ENCODE results near the gene EXO1.
"Not testable (repeated sequence)": the region's sequence is repeated elsewhere in the genome, so short reads cannot be mapped to it uniquely, and the experiment has no call there.

The EXO1 gene

DNA sequence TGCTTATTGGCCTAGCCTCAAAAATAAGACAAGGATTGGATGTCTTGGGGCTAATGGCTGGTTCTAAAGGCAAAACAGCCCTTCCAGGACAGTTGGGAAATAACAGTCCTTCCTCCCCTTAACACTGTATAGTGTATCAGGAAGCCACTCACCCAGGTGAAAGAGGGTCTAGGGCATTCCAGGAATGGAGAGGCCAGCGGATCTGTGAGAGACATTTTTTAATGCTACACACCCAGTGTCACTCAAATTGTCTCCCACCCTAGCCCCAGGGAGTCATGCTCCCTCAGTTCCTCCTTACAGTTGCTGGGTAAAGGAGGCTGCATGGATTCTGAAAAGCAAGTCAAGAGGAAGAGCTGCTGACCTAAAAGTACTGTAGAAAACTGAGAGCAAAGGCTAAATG lies 24.1 kb upstream of the EXO1 start:
- Mint-ChIP-seq H3K27ac (no peak overlapping the region), H3K4me1 (ENCODE audit: low read depth) (no peaks in the 10 kb centered on the region), H3K9me3 (no peaks in the 10 kb centered on the region)

DNA sequence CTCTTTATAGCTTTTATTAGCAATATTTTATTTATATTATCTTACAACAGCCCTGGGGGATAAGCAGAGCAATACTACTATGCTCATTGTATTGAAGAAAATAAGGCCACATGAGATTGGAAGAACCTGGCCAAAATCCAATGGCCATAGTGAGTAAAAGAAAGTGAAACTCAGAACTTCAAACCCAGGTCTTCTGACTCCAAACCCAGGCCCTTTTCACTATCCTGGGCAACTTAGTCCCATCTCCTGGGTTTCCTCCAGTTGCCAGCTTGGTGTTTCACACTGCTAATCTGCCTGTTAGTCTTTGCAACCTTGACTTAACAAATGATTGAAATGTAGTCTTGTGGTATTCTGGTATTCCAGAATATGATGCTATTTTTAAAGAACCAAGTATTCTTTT lies 22.4 kb upstream of the EXO1 start:
- H3K36me3 Mint-ChIP-seq (ENCODE audit: low read depth) = no peaks in the 10 kb centered on the region

More for the DNA sequence above, 24.1 kb upstream of the EXO1 start:
- Mint-ChIP-seq H3K4me3 (no peak overlapping the region), H3K27me3 (ENCODE audit: low read depth) (no peaks in the 10 kb centered on the region), H3K36me3 (ENCODE audit: low read depth) (no peaks in the 10 kb centered on the region)

DNA sequence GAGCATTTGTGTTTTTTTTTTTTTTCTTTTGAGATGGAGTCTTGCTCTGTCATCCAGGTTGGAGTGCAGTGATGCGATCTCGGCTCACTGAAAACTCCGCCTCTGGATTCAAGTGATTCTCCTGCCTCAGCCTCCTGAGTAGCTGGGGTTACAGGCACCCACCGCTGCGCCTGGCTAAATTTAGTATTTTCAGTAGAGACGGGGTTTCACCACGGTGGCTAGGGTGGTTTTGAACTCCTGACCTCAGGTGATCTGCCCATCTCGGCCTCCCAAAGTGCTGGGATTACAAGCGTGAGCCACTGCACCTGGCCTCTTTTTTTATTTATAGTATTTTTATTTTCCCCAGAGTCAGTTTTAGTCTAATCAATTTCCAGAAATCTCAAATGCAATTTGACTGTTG lies 21.4 kb upstream of the EXO1 start:
- not testable (repeated sequence) for H3K4me1 Mint-ChIP-seq (ENCODE audit: low read depth); H3K9me3 Mint-ChIP-seq; H3K27ac Mint-ChIP-seq; H3K36me3 Mint-ChIP-seq (ENCODE audit: low read depth); H3K27me3 Mint-ChIP-seq (ENCODE audit: low read depth); H3K4me3 Mint-ChIP-seq

More for the DNA sequence above, 22.4 kb upstream of the EXO1 start:
- no peaks in the 10 kb centered on the region for H3K27me3 Mint-ChIP-seq (ENCODE audit: low read depth)
- no peaks in the 10 kb centered on the region for H3K4me1 Mint-ChIP-seq (ENCODE audit: low read depth)
- no peak overlapping the region for H3K27ac Mint-ChIP-seq
- H3K4me3 Mint-ChIP-seq = no peak overlapping the region
- H3K9me3 Mint-ChIP-seq = no peaks in the 10 kb centered on the region

DNA sequence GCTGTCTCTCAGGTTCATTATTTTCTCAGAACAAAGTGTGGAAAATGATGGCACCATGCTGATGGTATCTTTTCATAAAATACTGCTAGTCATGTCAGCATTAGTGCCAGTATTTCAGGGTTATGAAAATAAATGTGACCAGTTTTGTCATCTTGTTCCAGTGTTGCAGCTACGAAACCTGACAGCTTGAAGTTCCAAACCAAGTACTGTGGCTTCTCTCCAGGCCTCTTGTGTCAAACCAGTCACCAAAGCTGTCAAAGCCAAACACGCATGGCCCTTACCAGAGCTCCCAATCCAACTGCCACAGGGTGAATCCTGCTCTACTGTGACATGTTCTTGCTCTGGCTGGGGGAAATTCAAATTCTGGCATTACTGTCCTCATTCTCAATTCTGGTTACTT lies 20.7 kb upstream of the EXO1 start:
- H3K4me3 Mint-ChIP-seq = no peak overlapping the region
- no peaks in the 10 kb centered on the region for H3K9me3 Mint-ChIP-seq
- H3K4me1 Mint-ChIP-seq (ENCODE audit: low read depth) = no peaks in the 10 kb centered on the region
- H3K36me3 Mint-ChIP-seq (ENCODE audit: low read depth) = no peaks in the 10 kb centered on the region
- H3K27me3 Mint-ChIP-seq (ENCODE audit: low read depth) = peaks cover 5% of the 10 kb centered on the region
- H3K27ac Mint-ChIP-seq = no peak overlapping the region

DNA sequence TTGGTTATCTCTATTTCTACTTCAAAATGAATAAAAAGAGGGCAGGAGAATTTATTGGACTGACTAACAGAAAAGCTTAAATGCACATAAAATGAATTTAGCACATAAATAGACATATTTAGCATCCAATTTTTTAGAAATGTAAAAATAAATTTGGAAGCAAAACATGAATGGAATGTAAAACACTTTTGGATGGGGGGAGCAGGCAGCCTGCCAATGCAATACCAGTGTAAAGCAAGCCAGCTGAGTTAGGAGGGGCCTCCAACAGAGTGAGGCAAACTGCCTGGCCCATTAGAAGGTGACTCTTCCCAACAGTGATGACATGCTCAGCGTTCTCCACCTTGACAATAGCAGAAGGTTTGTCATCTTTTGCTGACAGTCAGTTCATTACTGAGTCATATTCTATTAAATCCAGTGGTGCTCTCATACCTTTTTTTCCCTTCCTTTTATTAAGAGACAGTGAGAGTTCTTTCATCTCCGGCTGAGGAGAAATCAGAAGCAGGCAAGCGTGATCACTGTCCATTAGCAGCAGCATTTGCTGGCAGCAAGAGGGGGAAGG lies 19.5 kb upstream of the EXO1 start:
- H3K36me3 Mint-ChIP-seq (ENCODE audit: low read depth) = no peaks in the 10 kb centered on the region
- H3K4me3 Mint-ChIP-seq = no peak overlapping the region
- H3K27me3 Mint-ChIP-seq (ENCODE audit: low read depth) = peaks cover 10% of the 10 kb centered on the region
- no peak overlapping the region for H3K27ac Mint-ChIP-seq
- H3K9me3 Mint-ChIP-seq = no peaks in the 10 kb centered on the region
- no peaks in the 10 kb centered on the region for H3K4me1 Mint-ChIP-seq (ENCODE audit: low read depth)

DNA sequence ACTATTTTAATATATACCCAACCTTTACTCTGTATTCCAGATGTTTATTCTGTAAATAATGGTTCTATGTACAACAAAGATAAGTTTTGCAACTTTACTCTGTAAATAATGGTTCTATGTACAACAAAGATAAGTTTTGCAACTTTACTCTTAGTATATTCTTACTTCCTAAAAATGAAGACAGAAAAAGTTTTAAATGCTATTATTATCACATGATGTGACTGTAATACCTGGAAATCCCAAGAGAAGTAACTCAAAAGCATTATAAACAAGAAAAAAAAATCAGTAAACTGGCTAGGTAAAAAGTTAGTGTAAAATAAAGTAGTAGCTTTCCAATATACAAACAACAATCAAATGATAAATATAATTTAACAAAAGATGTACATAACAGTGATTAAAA lies 18.5 kb upstream of the EXO1 start:
- Mint-ChIP-seq H3K4me3 (no peak overlapping the region), H3K9me3 (no peaks in the 10 kb centered on the region), H3K27me3 (ENCODE audit: low read depth) (peaks cover 10% of the 10 kb centered on the region), H3K27ac (no peak overlapping the region), H3K4me1 (ENCODE audit: low read depth) (no peaks in the 10 kb centered on the region), H3K36me3 (ENCODE audit: low read depth) (no peaks in the 10 kb centered on the region)

DNA sequence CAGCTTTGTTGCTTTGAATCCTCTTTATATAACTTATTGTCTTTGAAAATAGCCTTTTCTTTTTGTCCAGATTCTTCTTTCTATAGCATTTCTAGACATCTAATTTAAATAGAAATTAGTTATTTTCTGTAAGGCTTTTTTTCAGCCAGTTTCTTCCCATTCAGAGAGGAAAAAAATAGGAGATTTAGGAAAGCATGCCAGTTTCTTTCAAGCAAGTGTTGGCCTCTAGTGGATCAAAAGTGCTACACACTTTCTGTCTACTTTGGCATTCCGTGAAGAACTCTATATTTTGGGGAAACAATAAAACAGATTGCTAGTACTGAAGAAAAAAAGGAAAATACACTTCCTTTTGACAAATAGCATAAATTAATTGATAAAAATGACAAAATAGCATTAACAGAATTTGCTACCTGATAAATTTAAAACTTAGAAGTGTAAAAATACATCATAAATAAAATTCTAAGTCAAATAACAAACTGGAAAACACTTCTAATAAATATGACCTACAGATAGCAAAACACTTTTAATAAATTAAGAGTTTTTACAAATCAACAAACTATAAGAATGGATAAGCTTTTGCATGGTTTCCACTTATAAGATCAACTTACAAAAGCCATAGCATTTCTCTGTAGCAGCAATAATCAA lies 13.1 kb upstream of the EXO1 start:
- Mint-ChIP-seq H3K36me3 (ENCODE audit: low read depth) (no peaks in the 10 kb centered on the region), H3K4me3 (no peak overlapping the region), H3K27me3 (ENCODE audit: low read depth) (peaks cover 18% of the 10 kb centered on the region), H3K4me1 (ENCODE audit: low read depth) (peaks cover 7% of the 10 kb centered on the region), H3K27ac (no peak overlapping the region), H3K9me3 (no peaks in the 10 kb centered on the region)

DNA sequence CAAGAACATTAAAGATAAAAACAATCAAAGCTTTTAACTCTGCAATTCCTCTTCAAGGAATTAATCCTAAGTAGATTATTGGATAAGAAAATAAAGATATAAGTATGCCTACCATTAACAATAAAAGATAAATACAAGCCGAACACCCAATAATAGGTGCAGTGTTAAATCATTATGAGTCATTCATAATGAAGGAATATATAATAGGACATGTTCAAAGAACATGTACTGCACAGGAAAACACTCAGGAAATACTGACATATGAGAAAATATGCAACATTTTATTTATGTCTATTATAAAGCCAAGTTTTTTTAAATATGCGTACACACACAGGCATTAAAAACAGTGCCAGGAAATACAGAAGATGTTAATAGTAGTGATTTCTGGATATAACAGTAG lies 11.1 kb upstream of the EXO1 start:
- H3K27ac Mint-ChIP-seq = no peak overlapping the region
- H3K27me3 Mint-ChIP-seq (ENCODE audit: low read depth) = peaks cover 15% of the 10 kb centered on the region
- H3K4me1 Mint-ChIP-seq (ENCODE audit: low read depth) = peaks cover 11% of the 10 kb centered on the region
- H3K4me3 Mint-ChIP-seq = no peak overlapping the region
- H3K9me3 Mint-ChIP-seq = no peaks in the 10 kb centered on the region
- no peaks in the 10 kb centered on the region for H3K36me3 Mint-ChIP-seq (ENCODE audit: low read depth)

DNA sequence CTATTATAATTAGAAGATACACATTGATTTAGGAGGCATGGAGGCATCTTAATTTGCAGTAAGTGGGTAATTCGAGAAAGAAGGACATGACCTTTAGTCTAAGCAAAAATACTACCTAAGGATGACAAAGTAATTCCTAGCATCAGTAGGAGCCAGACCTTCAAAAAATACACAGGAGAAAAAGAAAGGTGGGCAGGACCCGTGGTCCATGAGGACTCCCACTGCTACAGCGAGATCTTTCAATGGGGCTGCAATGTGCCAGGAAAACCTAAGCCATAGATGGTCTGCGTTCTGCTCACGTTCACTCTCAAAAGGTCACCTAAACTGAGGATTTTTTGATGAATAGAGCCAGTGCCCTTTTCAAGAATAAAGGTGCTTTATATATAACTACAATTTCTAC lies 10.6 kb upstream of the EXO1 start:
- peaks cover 16% of the 10 kb centered on the region for H3K27me3 Mint-ChIP-seq (ENCODE audit: low read depth)
- no peaks in the 10 kb centered on the region for H3K9me3 Mint-ChIP-seq
- no peaks in the 10 kb centered on the region for H3K36me3 Mint-ChIP-seq (ENCODE audit: low read depth)
- peaks cover 11% of the 10 kb centered on the region for H3K4me1 Mint-ChIP-seq (ENCODE audit: low read depth)
- no peak overlapping the region for H3K27ac Mint-ChIP-seq
- no peak overlapping the region for H3K4me3 Mint-ChIP-seq

DNA sequence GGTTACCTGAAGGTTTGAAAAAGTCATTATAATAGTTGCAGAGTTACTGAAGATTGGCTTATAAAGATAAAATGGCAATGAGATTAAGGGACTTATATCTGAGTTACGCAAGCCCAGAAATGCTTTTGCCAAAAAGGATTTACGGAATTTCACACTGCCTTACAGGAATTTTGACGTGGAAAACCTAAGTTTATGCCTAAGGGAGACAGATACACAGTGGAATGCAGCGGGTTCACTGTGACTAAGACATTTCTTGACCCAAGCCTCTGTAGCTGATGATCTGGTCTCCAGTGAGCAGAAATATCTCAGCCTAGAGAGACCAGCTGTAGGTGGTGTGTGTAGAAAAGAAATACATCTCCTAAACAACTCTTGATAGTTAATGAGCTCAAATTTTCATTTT lies 10.1 kb upstream of the EXO1 start:
- Mint-ChIP-seq H3K36me3 (ENCODE audit: low read depth) (no peaks in the 10 kb centered on the region), H3K27ac (no peak overlapping the region), H3K4me3 (no peak overlapping the region), H3K4me1 (ENCODE audit: low read depth) (peaks cover 11% of the 10 kb centered on the region), H3K9me3 (no peaks in the 10 kb centered on the region), H3K27me3 (ENCODE audit: low read depth) (peaks cover 13% of the 10 kb centered on the region)

DNA sequence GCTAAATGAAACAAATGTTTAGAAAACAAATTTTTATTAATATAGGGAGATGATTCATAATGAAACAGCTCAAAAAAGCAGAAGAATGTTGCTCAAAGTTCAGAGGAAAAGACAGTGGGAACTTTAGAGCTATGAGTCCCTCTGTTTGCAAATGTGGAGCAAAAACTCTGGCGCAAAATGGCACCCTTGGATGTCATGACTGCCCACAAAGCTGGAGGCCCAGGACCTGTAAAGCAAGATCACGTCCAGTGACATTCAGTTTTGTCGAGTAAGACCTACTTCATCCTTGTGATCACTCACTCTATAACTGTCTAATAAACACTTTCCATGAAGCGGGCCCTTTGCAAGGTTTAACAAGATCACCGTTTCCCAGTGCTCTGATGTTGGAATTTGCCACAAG lies 9.1 kb upstream of the EXO1 start:
- no peaks in the 10 kb centered on the region for H3K9me3 Mint-ChIP-seq
- peaks cover 11% of the 10 kb centered on the region for H3K4me1 Mint-ChIP-seq (ENCODE audit: low read depth)
- H3K36me3 Mint-ChIP-seq (ENCODE audit: low read depth) = no peaks in the 10 kb centered on the region
- no peak overlapping the region for H3K27ac Mint-ChIP-seq
- H3K27me3 Mint-ChIP-seq (ENCODE audit: low read depth) = peaks cover 16% of the 10 kb centered on the region
- H3K4me3 Mint-ChIP-seq = no peak overlapping the region

DNA sequence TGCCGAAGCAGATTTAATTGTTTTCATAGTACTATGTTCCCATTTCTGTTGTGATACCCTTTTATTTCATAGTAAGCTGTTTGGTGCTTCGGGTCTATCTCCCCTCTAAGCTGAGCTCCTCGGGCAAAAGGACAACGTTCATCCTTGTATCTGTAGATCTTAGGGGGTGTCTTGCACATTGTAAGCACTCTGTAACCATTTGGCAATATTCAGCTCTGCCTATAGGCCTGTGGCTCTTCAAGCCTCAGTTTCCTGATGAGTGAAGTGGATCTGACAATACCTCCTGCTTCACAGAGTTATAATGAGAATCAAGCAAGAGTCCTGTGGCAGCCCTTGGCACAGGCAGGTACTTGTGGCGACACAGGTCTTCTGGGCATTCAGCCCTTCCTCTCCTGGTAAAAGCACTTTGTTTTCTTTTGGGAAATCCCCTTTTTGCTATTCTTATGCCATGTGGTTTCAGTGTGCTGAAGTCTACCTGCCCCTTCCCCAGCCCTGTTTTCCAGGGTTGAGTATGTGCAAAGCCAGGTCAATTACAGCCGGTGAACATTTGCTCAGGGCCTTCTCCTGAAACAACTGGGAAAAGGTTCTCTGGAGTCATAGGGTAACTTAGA lies 8.5 kb upstream of the EXO1 start:
- H3K27ac Mint-ChIP-seq = peak overlapping the region; percentile 19
- H3K4me3 Mint-ChIP-seq = no peak overlapping the region
- H3K27me3 Mint-ChIP-seq (ENCODE audit: low read depth) = peaks cover 17% of the 10 kb centered on the region

DNA sequence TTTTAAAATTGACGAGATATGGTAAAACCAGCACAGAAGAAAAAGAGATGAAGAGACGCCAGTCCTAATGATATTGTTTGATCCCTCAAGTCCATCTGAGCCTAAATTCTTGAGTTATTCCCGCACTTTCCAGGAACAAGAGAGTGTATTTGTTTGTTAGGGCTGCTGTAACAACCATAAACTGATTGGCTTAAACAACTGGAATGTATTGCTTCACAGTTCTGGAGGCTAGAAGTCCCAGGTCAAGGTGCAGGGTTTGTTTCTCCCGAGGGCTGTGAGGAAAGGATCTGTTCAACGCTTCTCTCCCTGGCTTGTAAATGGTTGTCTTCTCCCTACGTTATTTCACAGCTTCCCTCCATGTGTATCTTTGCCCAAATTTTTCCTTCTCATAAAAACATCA lies 7.8 kb upstream of the EXO1 start:
- Mint-ChIP-seq H3K27ac (no peak overlapping the region), H3K27me3 (ENCODE audit: low read depth) (peaks cover 17% of the 10 kb centered on the region), H3K9me3 (no peaks in the 10 kb centered on the region), H3K4me1 (ENCODE audit: low read depth) (peaks cover 11% of the 10 kb centered on the region), H3K36me3 (ENCODE audit: low read depth) (no peaks in the 10 kb centered on the region), H3K4me3 (no peak overlapping the region)

More for the DNA sequence above, 8.5 kb upstream of the EXO1 start:
- Mint-ChIP-seq H3K36me3 (ENCODE audit: low read depth) (no peaks in the 10 kb centered on the region), H3K9me3 (no peaks in the 10 kb centered on the region), H3K4me1 (ENCODE audit: low read depth) (peaks cover 11% of the 10 kb centered on the region)

DNA sequence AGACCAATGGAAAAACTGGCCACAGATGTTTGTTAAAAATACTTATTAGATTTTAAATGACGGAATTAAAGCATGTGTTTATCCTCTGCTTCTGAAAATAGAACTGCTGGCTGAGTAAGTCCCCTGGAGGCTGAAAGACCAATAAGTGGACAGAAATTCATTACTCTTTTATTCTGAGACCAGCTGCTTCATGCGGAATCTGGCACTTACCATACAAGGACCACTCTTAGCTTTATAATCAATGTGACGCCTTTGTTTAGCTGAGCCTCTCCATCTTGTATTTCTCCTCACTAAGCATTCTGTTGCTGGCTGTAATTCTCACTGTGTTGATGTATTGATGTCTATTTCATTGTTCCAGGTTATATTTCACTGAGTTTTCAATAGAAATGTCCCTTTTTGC lies 6.3 kb upstream of the EXO1 start:
- no peak overlapping the region for H3K27ac Mint-ChIP-seq
- H3K36me3 Mint-ChIP-seq (ENCODE audit: low read depth) = no peaks in the 10 kb centered on the region
- H3K4me3 Mint-ChIP-seq = no peak overlapping the region
- H3K9me3 Mint-ChIP-seq = no peaks in the 10 kb centered on the region
- peaks cover 10% of the 10 kb centered on the region for H3K27me3 Mint-ChIP-seq (ENCODE audit: low read depth)
- peaks cover 11% of the 10 kb centered on the region for H3K4me1 Mint-ChIP-seq (ENCODE audit: low read depth)

DNA sequence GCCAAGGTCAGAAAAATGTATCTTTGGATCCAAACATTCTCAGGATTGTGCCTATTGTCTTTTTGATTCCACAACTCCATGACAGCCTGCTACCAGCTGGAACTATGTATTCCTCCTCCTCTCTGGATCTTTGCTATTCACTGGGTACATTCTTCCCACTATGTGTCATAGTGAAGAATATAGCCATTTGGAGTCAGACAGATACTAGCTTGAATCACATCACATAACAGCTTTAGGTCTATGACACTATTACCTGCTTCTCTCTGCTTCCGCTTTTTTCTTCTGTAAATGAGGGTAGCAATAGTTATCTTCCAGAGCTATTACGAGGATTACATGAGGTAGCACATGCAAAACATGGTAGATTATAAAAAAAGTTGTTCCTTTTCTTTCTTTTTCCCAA lies 5.4 kb upstream of the EXO1 start:
- Mint-ChIP-seq H3K27me3 (ENCODE audit: low read depth) (peaks cover 10% of the 10 kb centered on the region), H3K4me1 (ENCODE audit: low read depth) (peaks cover 18% of the 10 kb centered on the region), H3K27ac (no peak overlapping the region), H3K36me3 (ENCODE audit: low read depth) (no peaks in the 10 kb centered on the region), H3K9me3 (no peaks in the 10 kb centered on the region), H3K4me3 (no peak overlapping the region)
